Stimulated activated CD8-positive, alpha-beta memory T cell treated with anti-CD3 and anti-CD28 coated beads, Interleukin-12 subunit alpha, Interleukin-12 subunit beta, amount 100 ng/mL, for 1 hour (primary cell): ENCODE data around the gene KCNAB3.
"Not testable (repeated sequence)": the region's sequence is repeated elsewhere in the genome, so short reads cannot be mapped to it uniquely, and the experiment has no call there.

Experiments
- DNase-seq: peaks from one replicate; pipeline ENCODE4 v3.0.0-alpha.2; 2020; ENCODE audit warnings: low read depth

Gene KCNAB3

DNA sequence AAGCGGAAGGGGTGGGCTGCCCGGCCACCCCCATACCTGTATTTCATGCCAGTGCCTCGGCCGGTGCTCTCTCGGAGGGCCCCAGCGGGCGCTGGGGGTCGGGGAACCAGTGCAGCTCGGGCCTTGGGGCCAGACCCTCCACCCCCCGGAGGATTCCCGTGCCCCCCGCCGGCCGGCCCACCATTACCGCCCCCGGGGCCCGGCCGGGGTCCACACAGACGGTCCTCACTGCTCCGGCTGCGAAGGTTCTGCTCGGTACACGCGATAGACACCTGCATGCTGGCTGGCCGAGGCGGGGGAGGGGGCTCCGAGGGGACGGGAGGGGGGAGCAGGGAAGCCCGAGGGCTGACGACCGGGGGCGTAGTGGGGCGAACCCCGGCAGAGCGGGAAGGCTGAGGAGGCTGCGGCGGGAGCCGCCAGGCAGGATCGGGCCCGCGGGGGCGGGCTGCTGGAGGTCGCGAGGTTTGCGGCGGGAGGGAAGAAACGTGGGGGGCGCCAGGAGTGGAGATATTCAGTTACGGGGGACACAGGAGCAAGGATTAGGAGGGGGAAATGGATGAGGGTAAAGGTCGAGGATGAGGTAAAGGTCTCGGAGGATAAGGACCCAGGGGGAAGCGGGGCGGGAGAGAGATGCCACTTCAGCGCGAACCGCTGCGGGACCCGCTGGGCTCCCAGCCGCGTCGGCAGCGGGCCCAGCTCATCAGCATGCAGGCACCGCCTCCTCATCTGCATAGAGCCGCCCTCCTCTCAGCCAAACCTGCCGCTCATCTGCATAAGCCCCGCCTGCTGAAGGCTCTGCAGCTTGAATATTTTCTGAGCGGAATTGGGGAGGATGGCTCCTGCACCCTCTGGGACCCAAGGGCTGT is at the start of gene KCNAB3:
KCNAB3 (minus strand) TSS at position 699 of the 866 bp plus-strand sequence; CDS start at position 278, 421 bp downstream.
- no peak for DNase-seq

DNA sequence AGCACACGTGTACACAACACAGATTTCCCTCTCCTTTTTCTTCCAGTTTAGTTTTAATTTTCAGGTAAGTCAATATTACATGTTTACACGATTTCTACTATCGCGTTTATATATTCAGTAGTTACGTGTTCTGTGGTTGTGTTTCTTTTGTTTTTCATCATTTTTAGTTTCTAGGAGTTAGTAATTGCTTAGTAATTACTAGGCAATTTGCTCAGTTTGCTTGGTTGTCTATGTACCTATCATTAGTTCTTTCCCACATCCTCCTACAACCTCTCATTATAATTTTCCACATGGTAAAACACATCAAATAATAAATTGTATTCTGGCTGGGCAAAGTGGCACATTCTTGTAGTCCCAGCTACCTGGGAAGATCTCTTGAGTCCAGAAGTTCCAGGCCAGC is 48.1 kb upstream of the KCNAB3 start:
- DNase-seq = no peak

DNA sequence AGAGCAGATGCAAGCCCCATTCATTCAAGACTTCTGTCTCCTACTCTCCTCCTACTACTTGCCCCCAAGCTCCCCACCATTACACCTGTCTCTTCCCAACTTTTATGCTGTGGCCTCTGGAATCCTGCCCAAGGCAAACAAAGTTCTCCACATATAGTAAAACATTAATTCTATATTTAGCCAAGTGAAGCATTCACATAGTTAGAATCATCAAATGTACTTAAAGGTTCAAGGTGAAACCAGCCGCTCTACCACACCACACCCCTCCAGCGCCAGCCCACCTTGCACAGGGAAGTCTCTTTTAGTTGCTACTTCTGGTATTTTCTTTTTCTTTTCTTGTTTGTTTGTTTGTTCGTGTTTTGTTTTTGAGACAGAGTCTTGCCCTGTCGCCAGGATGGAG is 47.4 kb upstream of the KCNAB3 start:
- no peak for DNase-seq

DNA sequence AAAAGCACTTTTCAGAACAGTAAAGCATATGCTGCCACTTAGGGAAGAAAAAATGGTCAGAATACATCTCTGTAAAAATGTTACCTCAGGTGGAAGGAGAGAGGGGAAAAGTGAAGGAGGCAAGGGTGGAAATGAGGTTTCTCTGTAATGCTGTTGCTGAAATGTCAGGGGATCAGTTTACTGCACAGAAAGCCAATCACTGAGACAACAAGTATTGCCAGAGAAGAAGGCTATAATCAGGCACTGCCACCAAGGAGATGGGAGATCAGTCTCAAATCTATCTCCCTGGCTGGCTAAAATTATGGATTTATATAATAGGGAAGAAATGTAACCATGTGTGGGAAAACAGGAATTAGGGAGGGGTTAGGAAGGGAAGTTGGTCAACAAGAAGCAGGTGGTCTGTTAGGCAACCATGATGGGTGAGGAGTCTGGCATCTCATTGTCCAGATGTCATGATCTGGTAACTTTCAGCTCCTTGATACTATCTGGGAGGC is 45.0 kb upstream of the KCNAB3 start:
- DNase-seq = no peak

DNA sequence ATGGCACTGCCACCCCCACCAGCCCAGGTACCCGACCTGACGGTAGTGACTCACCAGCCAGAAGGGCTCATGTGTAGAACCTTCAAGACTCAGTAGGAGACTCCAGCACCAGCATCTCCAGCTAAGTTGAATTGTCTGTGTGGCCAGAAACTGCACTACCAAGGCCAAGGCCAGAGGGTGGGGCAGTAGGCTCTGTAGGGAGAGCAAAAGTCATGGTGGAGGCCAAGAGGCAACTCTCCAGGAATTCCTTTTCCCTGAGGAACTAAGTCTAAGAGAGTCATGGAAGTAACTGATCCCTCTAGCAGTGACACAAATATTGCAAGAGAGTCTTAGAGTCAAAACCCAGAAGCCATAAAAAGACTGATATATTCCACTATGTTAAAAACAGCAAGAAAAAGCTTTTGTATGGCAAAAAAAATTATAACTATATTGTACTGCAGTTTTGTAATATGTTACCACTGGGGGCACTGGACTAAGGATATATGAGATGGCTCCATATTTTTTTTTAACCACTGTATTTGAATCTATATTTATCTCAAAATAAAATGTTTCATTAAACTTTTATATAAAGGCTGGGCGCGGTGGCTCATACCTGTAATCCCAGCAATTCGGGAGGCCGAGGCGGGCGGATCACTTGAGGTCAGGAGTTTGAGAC is 42.6 kb upstream of the KCNAB3 start:
- no peak for DNase-seq

DNA sequence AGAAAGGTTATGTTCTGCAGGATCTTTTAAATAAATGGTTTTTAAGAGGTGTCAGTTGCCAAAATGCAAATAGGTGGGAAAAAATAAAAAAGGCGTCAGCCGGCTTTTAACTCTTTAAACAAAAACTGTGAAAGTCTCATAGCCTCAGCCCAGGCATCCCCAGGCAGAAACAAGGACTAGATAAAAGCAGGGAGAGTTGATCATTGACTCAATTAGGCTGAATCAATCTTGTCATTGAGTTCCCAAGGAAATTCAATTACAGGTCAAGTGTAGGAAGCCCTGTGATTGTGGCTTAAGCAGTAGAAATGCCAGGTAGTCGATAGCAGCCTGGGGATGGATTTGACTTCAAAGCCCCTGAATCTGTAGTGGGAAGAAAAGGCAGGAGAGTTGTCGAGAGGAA is 42.0 kb upstream of the KCNAB3 start:
- DNase-seq = no peak

DNA sequence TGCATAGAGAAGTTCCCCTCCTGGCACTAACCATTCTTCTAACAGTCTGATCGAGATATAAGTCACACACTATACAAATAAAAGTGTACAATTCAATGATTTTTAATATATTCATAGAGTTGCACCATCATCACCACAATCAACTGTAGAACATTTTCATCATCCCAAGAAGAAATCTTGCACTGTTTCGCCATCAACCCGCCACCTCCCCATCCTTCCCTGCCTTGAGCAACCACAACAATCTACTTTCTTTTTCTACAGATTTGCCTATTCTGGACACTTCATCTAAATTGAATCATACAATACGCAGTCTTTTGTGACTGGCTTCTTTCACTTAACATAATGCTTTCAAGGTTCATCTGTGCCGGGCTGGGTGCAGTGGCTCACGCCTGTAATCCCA is 39.8 kb upstream of the KCNAB3 start:
- no peak for DNase-seq

DNA sequence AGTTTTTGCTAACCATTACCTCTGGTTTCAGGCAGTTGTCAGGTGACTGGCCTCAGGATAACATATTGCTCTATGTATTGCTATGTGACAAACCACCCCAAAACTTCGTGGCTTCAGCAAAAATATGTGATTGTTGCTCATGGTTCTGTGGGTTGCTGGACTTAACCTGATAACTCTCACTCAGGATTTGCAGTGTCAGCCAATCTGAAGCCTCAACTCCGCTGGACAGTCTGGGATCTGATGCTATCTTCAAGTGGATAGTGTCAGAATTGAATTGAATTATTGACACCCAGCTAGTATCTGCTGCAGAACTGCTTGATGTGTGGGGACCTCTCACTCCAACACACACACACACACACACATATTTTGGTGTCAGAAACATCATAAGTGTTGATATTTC is 38.1 kb upstream of the KCNAB3 start:
- DNase-seq = no peak

DNA sequence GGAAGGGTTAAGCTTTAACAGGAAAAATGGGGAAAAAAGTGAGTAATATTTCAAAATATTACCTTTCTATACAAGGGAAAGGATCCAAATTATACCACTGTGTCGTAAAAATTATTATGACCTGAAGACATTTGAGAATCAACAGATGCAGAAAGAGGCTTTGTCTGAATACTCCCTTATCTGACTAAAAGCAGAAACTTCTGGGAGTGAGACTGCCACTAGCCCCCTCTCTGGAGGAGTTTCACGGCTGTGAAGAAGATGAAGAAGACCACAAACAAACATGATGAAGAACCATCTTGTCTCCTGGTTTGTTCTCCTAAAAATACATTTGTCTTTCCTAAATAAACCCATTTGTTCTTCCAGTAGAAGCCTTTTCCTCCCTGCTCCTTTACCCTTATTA is 31.8 kb upstream of the KCNAB3 start:
- DNase-seq = no peak

DNA sequence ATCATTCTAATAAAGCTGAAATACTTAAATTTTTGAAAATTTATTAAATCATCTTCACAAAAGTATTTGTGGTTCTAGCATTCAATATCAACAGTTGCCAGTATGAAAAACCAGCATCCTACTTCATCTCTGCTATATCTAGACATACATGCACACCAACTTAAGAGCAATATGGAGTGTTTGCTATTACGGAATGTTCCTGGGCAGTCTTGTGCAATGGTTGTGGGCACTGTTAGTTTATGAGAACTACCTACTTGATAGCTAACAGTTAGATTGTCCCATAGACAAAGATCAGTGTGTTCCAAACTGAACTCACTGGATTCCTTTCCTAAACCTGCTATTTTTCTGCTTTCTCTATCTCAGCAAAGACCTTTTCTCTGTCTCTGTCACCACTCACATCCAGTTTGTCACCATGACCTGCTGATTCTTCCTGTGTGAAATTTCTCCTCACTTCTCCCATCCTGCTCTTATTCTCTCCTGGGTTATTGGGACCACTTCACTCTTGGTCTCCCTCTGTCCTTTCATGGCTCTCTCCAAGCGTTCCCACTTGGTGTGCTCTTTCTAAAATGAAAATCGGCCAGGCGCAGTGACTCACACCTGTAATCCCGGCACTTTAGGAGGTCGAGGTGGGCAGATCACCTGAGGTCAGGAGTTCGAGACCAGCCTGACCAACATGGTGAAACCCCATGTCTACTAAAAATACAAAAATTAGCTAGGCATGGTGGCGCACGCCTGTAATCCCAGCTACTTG is 30.0 kb upstream of the KCNAB3 start:
- no peak for DNase-seq

DNA sequence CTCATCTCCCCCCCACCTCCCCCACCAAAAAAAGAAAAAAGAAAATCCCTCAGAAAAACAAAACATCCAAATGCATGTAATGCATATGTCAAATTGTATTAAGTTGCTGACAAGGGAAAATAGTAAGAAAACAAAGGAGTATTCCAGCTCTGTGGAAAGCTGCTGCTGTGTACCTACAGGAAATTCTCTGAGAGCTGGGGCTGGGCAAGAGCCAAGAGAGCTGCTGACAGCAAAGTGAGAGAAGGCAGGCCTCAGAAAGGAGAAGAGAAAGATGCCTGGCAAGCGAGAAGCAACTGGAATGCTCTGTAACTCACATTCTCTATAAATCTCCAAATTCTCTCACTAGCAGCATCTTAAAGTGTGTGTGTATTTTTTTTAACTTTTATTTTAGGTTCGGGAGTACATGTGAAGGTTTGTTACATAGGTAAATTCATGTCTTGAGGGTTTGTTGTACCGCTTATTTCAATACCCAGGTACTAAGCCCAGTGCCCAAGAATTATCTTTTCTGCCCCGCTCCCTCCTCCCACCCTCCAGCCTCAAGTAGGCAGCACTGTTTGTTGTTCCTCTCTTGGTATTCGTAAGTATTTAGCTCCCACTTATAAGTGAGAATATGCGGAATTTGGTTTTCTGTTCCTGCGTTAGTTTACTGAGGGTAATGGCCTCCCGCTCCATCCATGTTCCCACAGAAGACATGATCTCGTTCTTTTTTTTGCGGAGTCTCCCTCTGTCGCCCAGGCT is 26.7 kb upstream of the KCNAB3 start:
- no peak for DNase-seq

DNA sequence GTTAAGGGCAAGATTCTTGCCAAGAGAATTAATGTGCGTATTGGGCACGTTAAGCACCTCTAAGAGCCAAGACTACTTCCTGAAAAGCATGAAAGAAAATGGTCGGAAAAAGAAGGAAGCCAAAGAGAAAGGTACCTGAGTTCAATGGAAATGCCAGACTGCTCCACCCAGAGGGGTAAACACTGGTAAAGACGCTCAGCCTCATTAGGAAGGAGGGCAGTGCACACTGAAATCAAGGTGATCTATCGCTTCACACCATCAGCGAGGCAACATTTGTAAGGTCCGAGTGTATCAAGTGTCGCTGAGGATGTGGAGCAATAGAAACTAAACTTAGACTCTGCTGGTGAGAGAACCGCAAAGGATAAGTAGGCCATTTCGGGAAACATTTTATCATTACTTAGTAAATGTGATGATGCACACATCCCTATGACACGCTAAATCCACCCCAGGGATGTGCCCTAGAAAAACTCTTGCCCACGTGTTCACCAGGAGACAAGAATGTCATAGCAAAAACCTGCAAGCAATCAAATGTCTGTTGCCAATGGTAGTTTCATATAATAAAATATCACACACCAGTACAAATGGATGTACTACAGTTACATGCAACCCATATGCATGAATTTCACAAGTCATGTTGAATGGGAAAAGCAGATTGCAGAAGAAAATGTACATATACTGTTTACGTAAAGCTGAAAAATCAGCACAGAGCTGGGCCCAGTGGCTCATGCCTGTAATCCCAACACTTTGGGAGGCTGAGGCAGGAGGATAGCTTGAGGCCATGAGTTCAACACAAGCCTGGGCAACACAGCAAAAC is 26.0 kb upstream of the KCNAB3 start:
- DNase-seq = no peak

DNA sequence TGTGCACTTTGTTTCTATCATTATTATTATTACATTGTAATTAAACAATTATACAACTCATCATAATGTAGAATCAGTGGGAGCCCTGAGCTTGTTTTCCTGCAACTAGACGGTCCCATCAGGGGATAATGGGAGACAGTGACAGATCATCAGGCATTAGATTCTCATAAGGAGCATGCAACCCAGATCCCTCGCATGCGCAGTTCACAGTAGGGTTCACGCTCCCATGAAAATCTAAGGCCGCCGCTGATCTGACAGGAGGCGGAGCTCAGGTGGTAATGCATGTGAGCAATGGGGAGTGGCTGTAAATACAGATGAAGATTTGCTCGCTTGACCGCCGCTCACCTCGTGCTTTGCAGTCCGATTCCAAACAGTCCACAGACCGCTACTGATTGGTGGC is 23.6 kb upstream of the KCNAB3 start:
- not testable (repeated sequence) for DNase-seq

DNA sequence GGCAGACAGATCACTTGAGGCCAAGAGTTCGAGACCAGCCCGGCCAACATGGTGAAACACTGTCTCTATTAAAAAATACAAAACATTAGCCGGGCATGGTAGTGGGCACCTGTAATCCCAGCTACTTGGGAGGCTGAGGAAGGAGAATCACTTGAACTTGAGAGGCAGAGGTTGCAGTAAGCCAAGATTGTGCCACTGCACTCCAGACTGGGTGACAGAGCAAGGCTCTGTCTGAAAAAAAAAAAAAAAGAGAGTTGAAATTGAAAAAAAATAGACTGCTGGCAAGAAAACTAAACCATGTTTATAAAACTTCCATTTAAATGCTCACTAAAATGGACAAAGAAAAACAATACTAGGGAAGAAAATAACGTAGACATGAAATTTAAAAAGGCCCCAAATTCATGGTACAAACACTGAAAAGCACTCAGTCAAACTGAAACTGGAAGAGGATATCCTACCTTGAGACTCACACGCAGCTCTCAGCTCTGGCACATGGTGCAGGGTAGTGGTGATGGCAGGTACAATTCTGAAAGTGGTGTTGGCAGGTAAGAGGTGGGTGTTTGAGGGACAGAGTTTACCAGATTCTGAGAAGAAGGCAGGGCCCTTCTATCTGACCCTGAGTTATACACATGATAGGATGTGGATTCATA is 21.6 kb upstream of the KCNAB3 start:
- DNase-seq = no peak

DNA sequence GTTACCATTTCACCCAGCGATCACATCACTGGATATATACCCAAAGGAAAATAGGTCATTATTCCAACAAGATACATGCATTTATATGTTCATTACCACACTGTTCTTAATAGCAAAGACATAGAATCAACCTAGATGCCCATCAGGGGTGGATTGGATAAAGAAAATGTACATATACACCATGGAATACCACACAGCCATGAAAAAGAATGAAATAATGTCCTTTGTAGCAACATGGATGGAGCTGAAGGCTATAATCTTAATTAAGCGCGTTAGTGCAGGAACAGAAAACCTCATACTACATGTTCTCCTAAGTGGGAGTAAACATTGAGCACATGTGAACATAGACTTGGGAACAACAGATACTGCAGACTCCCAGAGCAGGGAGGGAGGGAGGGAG is 20.9 kb upstream of the KCNAB3 start:
- no peak for DNase-seq

DNA sequence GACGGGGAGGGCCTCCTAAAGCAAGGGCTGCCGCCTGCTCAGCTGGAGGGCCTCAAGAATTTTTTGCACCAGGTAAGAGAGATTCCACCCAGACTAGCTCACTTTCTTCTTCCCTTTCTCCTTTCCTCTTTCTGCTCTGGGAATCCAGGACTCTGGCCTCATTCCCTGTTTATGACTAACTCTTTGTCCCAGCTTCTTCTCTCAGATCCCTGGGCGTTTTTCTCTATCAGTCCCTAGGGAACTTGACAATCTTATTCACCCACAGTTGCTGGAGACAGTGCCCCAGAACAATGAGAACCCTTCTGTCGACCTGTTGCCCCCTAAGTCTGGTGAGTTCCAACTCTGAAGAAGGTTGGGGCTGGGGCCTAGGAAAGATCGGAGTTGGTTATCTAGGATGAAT is 18.0 kb upstream of the KCNAB3 start:
- DNase-seq = no peak

DNA sequence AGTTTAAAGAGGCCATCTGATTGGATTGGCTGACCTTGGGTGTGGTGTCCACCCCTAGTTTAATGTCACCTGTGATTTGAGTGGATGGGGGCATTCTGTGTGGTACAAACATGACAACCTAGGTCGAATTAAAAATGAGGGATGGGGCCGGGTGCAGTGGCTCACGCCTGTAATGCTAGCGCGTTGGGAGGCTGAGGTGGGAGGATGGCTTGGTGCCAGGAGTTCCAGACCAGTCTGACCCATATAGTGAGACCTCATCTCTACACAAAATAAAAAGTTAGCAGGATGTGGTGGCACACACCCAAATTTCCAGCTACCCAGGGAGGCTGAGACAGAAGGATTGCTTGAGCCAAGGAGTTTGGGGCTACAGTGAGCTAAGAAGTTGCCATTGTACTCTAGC is 16.8 kb upstream of the KCNAB3 start:
- DNase-seq = no peak

DNA sequence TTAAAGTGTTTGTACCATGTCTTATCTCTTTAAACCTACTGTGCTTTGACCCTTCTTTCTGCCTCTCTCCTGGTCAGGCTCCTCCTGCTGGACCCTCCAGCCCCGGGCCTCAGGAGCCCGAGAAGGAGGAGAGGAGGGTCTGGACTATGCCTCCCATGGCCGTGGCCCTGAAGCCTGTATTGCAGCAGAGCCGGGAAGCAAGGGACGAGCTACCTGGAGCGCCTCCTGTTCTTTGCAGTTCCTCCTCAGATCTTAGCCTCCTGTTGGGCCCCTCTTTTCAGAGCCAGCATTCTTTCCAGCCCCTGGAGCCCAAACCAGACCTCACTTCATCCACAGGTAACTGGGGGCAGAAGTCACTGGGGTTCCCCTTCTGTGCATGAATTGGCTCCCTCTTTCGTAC is 16.0 kb upstream of the KCNAB3 start:
- DNase-seq = no peak

DNA sequence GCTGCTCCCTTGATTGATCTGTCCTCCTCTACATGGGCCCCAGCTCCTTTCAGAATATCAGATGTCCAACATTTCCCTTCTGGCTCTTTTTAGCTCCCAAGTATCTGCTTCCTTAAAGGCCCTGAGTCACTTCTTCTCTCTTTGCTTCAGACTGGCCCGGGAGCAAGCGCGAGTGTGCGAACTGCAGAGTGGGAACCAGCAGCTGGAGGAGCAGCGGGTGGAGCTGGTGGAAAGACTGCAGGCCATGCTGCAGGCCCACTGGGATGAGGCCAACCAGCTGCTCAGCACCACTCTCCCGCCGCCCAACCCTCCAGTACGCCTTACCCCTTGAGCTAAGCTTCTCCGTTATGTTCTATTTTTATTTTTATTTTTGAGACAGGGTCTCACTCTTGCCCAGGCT is 14.7 kb upstream of the KCNAB3 start:
- DNase-seq = no peak

DNA sequence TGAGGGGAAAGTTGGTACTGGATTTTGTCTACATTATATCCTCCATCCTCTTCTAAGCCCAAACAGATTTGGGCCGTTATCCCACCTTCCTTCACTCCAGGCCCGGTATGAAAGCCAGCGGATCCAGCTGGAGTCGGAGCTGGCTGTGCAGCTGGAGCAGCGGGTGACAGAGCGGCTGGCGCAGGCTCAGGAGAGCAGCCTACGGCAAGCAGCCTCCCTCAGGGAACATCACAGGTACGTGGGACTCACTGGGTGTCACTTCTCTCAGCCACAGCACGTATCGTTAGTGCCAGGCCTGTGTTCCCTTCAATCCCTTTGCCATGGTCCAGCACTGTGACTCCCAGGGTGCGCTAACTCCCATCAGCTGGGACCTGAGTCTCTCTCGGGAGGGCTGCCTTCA is 13.6 kb upstream of the KCNAB3 start:
- DNase-seq = no peak

DNA sequence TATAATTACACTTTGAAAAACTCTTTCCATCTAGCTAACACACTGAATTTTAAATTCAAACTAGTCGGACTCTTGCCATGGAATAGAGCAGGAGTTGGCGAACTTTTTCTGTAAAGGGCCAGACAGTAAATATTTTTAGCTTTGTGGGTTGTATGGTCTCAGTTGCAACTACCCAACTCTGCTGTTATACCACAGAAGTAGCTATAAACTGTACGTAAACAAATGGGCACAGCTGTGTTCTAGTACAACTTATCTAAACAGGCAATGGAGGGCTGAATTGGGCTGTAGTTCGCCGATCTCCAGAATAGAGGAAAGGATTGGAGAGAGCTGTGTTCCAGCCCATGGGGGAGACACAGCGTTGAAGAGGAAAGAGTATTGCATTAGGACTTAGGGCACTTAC is 11.1 kb upstream of the KCNAB3 start:
- no peak for DNase-seq
